GM18858 (cell line): Measurements from ENCODE around the gene ANTKMT.

Experiments
- ATAC-seq: cut with Tn5 transposase; IDR thresholded peaks from one replicate; pipeline ENCODE4 v1.9.1; 2021; ENCODE audit not compliant: unreplicated experiment

ANTKMT gene

DNA sequence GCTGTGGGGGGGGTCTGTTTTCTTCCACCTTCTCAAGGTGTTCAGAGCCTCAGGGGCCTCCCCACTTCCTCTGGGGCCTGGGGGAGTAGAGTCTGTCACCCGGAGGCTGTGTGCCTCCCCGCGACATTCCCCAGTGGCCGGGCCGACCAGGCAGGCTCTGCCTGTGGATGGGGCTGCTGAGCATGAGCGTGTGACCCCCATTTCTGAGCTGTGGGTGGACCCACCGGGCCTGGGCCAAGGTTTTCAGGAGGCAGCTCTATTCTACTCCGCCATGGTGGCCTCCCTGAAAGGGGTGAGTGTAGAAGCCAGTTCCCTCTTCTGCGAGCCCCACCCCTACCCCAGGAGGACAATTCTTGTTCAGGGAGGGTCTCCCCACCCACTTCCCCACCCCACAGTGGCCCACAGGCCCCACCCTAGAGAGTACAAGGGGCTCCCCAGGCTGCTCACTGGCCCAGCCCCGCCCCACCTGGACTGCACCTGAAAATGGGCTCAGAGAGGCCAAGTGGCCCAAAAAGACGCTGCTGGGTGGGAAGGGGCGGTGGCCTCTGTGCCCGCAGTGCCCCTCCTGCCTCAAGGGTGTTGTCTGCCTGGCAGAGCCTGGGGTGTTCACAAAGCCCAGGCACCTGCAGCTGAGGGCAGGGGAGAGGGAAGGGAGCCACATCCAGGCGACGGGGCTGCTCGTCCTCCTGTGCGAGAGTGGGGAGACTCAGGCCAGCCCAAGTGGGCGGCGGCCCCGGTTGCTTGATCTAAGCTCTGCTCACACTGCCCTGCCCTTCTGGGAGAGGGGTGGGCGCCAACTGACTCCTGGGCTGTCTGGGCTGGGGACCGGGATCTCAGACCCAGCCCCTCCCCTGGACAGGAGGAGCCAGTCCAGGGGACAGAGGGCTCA is 40.9 kb downstream of the ANTKMT start:
- no peak for ATAC-seq

DNA sequence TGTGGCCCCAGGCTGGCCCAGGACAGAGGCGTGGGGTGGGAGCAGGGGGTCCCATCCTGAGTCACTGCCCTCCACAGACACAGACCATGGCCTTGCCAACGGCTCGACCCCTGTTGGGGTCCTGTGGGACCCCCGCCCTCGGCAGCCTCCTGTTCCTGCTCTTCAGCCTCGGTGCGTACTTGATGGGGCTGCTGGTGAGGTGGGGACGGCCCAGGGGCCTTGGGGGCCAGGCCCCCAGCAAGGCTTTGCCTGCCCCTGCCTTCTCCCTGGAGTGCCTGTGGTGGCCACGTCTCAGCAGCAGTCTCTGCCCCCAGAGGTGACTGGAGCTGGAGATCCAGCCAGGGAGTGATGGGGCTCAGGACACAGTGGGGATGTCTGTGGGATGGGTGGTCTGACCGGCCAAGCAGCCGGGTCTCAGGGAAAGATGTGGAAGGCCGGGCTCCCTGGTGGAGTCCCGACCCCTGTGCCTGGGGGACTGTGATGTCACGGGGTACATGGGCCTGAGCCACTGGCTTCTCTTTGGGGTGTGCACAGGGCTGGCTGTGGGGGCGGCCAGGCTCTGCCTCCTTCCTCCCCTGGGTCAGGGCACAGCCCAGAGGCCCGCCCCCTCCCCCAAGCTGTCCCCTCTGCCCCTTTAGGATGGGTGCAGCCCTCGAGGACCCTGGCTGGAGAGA is 41.8 kb downstream of the ANTKMT start:
- no peak for ATAC-seq

DNA sequence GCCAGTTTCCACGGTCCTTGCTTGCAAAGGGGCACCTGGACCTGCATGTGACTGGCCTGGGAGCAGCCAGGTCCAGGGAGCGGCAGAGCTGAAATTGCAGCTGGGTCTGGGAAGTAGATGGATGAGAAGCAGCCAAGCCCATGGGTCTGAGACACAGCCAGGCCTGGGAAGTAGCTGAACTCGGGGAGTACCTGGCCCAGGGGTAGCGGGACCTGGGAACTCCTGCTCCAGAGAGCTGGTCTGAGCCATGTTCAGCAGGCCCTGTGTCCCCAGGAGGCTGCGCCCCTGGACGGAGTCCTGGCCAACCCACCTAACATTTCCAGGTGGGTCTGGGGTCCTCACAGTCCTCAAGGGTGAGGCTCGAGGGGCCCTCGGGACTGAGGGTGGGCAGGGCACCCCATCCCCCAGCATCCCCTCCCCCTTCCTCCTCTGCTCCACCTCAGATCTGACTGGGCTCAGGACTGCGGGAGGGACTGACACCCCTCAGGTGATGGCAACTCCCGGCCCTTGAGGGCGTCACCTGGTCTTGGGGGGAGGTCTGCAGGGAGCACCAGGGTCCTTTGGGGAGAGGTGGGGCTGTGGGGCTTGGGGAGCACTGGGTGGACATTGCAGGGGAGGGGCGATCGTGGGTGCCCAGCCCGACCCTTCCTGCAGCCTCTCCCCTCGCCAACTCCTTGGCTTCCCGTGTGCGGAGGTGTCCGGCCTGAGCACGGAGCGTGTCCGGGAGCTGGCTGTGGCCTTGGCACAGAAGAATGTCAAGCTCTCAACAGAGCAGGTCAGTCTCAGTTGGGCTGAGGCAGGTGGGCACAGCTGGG is 42.6 kb downstream of the ANTKMT start:
- no peak for ATAC-seq

DNA sequence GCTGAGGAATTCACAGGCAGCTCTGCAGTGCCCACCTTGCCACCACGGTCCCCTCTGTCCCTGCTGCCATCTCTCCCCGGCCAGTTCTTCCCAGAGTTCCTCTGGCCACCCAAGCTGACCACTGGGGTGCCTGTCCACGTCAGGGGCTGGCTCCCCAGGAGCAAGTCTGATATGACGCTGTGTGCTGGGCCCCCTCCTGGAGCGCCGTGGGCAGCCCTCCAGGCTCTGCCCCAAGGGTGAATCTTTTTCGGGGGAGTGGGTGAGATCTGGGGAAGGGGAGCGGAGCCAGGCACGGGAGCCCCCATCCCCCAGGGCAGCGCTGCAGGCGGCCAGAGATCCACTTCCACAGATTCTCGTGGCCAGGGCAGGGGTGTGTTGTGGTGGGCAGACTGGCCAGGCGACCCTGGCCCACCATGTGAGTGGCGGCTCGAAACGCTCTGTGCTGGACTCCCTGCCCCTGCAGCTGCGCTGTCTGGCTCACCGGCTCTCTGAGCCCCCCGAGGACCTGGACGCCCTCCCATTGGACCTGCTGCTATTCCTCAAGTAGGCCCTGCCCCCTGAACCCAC is 43.3 kb downstream of the ANTKMT start:
- no peak for ATAC-seq

DNA sequence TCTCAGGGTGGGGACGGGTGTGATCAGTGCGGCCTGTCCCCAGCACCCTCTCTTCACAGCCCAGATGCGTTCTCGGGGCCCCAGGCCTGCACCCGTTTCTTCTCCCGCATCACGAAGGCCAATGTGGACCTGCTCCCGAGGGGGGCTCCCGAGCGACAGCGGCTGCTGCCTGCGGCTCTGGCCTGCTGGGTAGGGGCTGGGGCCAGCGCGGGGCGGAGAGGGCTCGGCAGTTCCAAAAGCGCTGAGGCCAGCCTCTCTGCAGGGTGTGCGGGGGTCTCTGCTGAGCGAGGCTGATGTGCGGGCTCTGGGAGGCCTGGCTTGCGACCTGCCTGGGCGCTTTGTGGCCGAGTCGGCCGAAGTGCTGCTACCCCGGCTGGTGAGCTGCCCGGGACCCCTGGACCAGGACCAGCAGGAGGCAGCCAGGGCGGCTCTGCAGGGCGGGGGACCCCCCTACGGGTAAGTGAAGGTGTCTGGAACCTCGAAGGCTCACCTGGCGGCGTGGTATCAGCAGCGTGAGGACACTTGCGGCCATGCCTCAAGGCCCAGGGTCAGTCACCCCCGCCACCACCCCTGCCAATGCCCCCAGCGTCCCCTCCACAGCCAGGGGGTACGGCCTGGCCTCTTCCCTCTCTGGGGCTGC is 44.0 kb downstream of the ANTKMT start:
- no peak for ATAC-seq

DNA sequence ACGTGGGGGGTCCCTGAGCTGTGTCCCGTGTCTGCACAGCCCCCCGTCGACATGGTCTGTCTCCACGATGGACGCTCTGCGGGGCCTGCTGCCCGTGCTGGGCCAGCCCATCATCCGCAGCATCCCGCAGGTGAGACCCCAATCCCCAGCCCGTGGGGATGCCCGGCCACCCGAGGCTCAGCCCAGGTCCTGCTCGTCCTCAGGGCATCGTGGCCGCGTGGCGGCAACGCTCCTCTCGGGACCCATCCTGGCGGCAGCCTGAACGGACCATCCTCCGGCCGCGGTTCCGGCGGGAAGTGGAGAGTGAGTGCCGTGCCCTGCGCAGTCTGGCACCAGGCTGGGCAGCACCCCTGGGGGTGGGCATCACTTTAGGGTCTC is 44.5 kb downstream of the ANTKMT start:
- no peak for ATAC-seq

DNA sequence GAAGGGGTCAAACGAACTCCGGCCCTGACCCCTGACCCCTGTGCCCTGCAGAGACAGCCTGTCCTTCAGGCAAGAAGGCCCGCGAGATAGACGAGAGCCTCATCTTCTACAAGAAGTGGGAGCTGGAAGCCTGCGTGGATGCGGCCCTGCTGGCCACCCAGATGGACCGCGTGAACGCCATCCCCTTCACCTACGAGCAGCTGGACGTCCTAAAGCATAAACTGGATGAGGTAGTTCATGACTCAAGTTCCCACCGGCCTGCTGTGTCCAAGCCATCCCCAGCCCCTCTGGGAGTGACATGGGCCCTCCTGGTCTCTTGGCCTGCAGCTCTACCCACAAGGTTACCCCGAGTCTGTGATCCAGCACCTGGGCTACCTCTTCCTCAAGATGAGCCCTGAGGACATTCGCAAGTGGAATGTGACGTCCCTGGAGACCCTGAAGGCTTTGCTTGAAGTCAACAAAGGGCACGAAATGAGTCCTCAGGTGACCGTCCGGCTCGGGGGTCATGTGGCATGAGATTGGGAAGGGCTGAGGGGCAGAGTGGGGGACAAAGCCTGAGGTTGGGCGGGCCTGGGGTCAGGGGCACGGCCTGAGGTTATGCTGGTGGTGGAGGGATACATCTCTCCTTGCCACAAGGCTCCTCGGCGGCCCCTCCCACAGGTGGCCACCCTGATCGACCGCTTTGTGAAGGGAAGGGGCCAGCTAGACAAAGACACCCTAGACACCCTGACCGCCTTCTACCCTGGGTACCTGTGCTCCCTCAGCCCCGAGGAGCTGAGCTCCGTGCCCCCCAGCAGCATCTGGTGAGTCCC is 45.3 kb downstream of the ANTKMT start:
- no peak for ATAC-seq

DNA sequence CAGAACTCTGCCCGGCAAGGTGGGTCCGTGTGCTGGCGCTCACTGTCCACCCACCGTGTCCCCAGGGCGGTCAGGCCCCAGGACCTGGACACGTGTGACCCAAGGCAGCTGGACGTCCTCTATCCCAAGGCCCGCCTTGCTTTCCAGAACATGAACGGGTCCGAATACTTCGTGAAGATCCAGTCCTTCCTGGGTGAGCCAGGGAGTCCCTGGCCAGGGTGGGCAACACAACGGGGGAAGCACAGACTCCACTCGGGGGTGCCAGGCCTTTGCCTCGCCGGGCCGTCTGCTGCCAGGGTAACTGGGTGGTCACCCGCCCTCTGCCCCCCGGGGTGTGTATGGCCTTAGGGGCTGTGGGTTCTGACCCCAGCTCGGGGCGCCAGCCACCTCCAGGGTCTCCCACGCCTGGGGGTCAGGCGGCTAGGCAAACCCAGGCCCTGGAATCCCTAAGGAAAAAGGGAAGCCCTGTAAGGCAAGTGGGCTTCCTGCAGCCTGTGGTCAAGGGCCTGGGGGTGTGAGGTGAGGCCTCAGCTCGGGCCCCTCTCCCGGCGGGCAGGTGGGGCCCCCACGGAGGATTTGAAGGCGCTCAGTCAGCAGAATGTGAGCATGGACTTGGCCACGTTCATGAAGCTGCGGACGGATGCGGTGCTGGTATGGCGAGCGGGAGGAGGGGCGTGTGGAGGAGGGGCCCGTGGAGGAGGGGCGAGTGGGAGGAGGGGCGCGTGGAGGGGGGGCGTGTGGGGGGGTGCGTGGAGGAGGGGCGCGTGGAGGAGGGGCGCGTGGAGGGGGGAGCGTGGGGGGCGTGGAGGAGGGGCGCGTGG is 46.1 kb downstream of the ANTKMT start:
- no peak for ATAC-seq

DNA sequence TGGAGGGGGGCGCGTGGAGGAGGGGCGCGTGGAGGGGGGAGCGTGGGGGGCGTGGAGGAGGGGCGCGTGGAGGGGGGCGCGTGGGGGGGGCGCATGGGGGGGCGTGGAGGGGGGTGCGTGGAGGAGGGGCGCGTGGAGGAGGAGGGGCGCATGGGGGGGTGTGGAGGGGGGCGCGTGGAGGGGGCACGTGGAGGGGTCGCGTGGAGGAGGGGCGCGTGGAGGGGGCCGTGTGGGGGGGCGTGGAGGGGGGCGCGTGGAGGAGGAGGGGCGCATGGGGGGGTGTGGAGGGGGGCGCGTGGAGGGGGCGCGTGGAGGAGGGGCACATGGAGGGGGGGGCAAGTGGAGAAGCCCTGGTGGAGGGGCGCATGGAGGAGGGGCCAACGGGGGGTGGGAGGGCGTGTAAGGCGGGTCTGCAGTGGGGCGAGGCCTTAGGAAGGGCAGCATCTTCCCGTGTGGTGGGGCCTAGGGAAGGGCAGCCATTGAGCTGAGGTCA is 46.8 kb downstream of the ANTKMT start:
- ATAC-seq: no peak

DNA sequence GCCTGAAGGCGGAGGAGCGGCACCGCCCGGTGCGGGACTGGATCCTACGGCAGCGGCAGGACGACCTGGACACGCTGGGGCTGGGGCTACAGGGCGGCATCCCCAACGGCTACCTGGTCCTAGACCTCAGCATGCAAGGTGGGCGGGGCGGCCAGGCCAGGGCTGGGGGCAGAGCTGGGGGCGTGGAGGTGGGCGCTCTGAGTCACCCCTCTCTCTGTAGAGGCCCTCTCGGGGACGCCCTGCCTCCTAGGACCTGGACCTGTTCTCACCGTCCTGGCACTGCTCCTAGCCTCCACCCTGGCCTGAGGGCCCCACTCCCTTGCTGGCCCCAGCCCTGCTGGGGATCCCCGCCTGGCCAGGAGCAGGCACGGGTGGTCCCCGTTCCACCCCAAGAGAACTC is 47.5 kb downstream of the ANTKMT start:
- no peak for ATAC-seq

DNA sequence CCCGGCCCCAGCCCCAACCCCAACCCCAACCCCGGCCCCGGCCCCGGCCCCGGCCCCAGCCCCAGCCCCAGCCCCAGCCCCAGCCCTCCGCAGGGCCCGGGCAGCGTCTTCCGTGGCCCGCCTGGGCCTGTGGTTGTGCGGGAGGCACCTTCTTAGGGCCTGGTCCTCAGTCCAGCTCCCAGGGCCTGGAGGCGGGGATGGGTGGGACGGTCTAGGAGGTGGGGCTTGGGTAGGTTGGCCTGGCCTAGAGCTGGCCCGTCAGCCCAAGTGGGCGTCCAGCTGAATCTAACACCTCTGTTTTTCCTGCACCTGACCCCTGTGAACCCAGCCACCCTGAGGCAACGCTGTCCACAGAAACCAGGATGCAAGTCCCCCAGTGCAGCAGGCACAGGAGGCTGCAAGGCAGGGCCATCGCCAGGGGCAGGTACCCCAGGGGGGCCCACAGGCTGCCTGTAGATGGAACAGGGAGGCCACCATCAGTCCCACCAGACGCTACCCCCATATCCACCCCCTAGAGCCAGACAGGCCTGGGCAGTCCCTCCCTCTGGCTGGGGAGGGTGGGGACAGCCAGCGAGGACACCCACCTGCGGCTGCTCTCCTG is 48.3 kb downstream of the ANTKMT start:
- no peak for ATAC-seq

DNA sequence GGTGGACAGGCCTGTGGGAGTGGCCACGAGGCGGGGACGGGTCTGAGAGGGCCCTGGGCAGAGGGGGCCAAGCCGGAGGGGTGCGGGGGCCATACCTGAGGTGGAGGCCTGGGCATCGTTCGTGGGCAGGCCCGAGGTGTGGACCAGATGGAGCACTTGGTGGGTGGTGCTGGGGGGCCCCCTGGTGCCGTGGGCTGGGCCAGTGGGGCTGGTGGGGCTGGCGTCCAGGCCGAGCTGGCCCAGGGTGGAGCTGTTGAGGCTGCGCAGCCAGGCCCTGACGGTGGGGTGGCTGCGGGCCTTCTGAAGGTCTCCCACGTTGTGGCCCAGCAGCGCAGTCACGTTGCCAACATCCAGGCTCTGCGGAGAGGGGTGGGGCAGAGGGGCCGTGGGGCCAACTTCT is 49.0 kb downstream of the ANTKMT start:
- no peak for ATAC-seq

DNA sequence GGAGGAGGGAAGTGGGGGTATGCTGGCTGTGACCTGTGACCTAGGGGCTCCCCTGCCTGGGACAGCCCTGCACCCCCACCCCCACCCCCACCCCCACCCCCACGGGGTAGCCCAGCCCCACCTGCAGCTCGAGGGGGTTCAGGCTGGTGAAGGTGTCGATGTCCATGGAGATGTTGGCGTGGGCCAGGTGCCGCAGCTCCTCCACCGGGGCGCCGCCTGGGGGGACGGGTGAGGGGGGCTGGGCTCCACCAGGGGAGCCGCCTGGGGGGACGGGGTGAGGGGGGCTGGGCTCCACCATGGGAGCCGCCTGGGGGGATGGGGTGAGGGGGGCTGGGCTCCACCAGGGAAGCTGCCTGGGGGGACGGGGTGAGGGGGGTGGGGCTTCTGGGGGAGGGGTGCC is 49.5 kb downstream of the ANTKMT start:
- no peak for ATAC-seq
